ENCODE results near the gene ME3.

The ME3 gene

DNA sequence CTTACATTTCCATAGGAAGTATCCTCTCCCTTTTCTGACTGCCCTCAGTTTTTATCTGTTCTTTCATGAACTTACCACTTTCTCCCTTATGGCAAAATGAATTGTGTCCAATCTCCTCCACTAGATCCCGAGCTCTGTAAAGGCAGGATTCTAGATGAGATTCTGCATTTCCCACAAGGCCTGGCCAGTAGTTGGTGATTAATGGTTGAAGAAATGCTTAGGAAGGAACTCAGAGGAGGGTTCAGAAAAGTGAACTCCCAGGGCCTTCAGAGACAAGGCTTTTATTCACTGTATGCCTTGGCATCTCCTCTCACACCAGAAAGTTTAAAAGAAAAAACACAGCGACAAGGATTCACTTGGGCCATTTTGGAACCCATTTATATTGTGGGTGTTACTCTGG is 231.6 kb downstream of the ME3 start:
- Histone ChIP-seq H3K27me3 (ENCODE audit: control insufficient read depth in 3 of 3, insufficient read depth in 3 of 3, low read depth in 1 of 3, low read length in 3 of 3) (no peaks in the 10 kb centered on the region), H3K14ac (ENCODE audit: low read length) (no peak overlapping the region), H3K4me3 (ENCODE audit: low read length in 2 of 2) (no peak overlapping the region), H3K4me2 (ENCODE audit: insufficient read depth, low read length, poor library complexity, severe bottlenecking) (no peak overlapping the region), H4K91ac (ENCODE audit: low read depth, low read length, poor library complexity) (no peak overlapping the region), H3K9ac (ENCODE audit: low read depth, low read length, poor library complexity) (no peak overlapping the region), H3K4me1 (ENCODE audit: control insufficient read depth in 2 of 2, insufficient read depth in 1 of 2, low read depth in 1 of 2, low read length in 2 of 2) (no peaks in the 10 kb centered on the region), H2AK5ac (ENCODE audit: low read depth, low read length) (no peak overlapping the region), H2BK12ac (ENCODE audit: low read length) (no peak overlapping the region), H3K9me3 (replicated peaks in 1 of 2; ENCODE audit: control insufficient read depth in 2 of 2, insufficient read depth in 1 of 2, low read depth in 1 of 2, low read length in 2 of 2) (no peaks in the 10 kb centered on the region), H2BK15ac (ENCODE audit: low read length) (no peak overlapping the region), H3K4ac (ENCODE audit: low read length) (no peak overlapping the region), H3K36me3 (replicated peaks in 1 of 2; ENCODE audit: control insufficient read depth in 2 of 2, insufficient read depth in 2 of 2, low read length in 2 of 2) (peaks cover 0 to 30% of the 10 kb centered on the region in 2 donors), H2AFZ (ENCODE audit: low read length) (peak overlapping the region; percentile 2), H4K8ac (ENCODE audit: low read depth, low read length) (no peak overlapping the region), H2BK120ac (ENCODE audit: low read depth, low read length) (no peak overlapping the region), H3K18ac (ENCODE audit: low read length) (no peak overlapping the region), H3K27ac (replicated peaks; ENCODE audit: low read length) (no peak overlapping the region), H2BK5ac (ENCODE audit: low read length) (no peak overlapping the region), H3K23ac (ENCODE audit: low read depth, low read length, poor library complexity) (no peak overlapping the region), H3K79me1 (ENCODE audit: low read depth, low read length) (peaks cover 1% of the 10 kb centered on the region)
- no CpG with 5 or more reads among the region's 2 CpGs for WGBS, 2 donors (ENCODE audit: extremely low coverage in 2 of 2, insufficient read length in 2 of 2, insufficient replicate concordance in 1 of 2)
- no peak for DNase-seq (ENCODE audit: low spot score)

DNA sequence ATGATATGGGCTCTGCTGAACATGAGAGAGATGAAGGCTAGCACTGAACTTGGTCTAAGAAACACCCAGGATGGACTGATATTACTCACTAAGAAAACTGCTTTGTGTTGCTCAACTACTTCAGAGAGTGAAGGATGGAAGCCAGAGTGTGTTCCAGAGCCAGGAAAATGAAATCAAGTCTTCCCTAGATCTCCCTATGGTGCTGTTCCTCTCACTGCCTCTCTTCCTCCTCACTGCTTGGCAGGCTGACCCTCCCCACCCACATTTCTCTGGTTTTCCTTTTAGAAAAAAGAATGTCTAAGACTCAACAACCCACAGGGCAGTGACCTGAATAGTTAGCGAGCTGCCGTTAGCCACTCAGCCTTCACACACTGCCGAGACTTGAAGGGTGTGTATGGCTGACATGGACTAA is 232.1 kb downstream of the ME3 start:
- no peak overlapping the region for H3K4ac ChIP-seq (ENCODE audit: low read length)
- H3K4me1 ChIP-seq (ENCODE audit: control insufficient read depth in 2 of 2, insufficient read depth in 1 of 2, low read depth in 1 of 2, low read length in 2 of 2): no peaks in the 10 kb centered on the region
- no peak overlapping the region for H3K14ac ChIP-seq (ENCODE audit: low read length)
- H3K36me3 ChIP-seq (replicated peaks in 1 of 2; ENCODE audit: control insufficient read depth in 2 of 2, insufficient read depth in 2 of 2, low read length in 2 of 2): peaks cover 0 to 30% of the 10 kb centered on the region in 2 donors
- H4K8ac ChIP-seq (ENCODE audit: low read depth, low read length): no peak overlapping the region
- H4K91ac ChIP-seq (ENCODE audit: low read depth, low read length, poor library complexity): no peak overlapping the region
- no peak overlapping the region for H3K9ac ChIP-seq (ENCODE audit: low read depth, low read length, poor library complexity)
- H3K27me3 ChIP-seq (ENCODE audit: control insufficient read depth in 3 of 3, insufficient read depth in 3 of 3, low read depth in 1 of 3, low read length in 3 of 3): no peaks in the 10 kb centered on the region
- no peak overlapping the region for H3K4me2 ChIP-seq (ENCODE audit: insufficient read depth, low read length, poor library complexity, severe bottlenecking)
- DNase-seq (ENCODE audit: low spot score): no peak
- H3K79me1 ChIP-seq (ENCODE audit: low read depth, low read length): peaks cover 1% of the 10 kb centered on the region
- WGBS, 2 donors (ENCODE audit: extremely low coverage in 2 of 2, insufficient read length in 2 of 2, insufficient replicate concordance in 1 of 2): no CpG with 5 or more reads among the region's 3 CpGs
- no peak overlapping the region for H2BK120ac ChIP-seq (ENCODE audit: low read depth, low read length)
- H3K18ac ChIP-seq (ENCODE audit: low read length): no peak overlapping the region
- no peak overlapping the region for H2BK5ac ChIP-seq (ENCODE audit: low read length)
- H2BK15ac ChIP-seq (ENCODE audit: low read length): no peak overlapping the region
- H3K27ac ChIP-seq (replicated peaks; ENCODE audit: low read length): no peak overlapping the region
- H3K4me3 ChIP-seq (ENCODE audit: low read length in 2 of 2): no peak overlapping the region
- no peak overlapping the region for H2BK12ac ChIP-seq (ENCODE audit: low read length)
- no peaks in the 10 kb centered on the region for H3K9me3 ChIP-seq (replicated peaks in 1 of 2; ENCODE audit: control insufficient read depth in 2 of 2, insufficient read depth in 1 of 2, low read depth in 1 of 2, low read length in 2 of 2)
- H3K23ac ChIP-seq (ENCODE audit: low read depth, low read length, poor library complexity): no peak overlapping the region
- H2AK5ac ChIP-seq (ENCODE audit: low read depth, low read length): no peak overlapping the region
- peak overlapping the region; percentile 2 for H2AFZ ChIP-seq (ENCODE audit: low read length)

DNA sequence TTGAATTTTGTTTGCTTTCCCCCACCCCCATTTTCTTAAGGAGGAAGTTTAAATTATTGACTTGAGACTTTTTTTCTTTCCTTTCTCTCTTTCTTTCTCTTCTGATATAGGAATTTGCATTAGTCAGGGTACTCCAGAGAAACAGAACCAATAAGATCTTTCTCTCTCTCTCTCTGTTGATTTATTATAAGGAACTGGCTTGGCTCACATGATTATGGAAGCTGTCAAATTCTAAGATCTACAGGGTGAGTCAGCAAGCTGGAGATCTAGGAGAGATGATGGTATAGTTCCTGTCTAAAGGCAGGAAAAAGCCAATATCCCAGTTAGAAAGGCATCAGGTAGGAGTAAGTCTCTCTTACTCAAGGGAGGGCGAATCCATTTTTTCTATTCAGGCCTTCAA is 233.7 kb downstream of the ME3 start:
- H3K18ac ChIP-seq (ENCODE audit: low read length): no peak overlapping the region
- peaks cover 0 to 18% of the 10 kb centered on the region in 2 donors for H3K36me3 ChIP-seq (replicated peaks in 1 of 2; ENCODE audit: control insufficient read depth in 2 of 2, insufficient read depth in 2 of 2, low read length in 2 of 2)
- H3K14ac ChIP-seq (ENCODE audit: low read length): no peak overlapping the region
- no peak overlapping the region for H3K4me3 ChIP-seq (ENCODE audit: low read length in 2 of 2)
- no peak overlapping the region for H2AK5ac ChIP-seq (ENCODE audit: low read depth, low read length)
- H2BK120ac ChIP-seq (ENCODE audit: low read depth, low read length): no peak overlapping the region
- DNase-seq (ENCODE audit: low spot score): no peak
- H3K27ac ChIP-seq (replicated peaks; ENCODE audit: low read length): no peak overlapping the region
- H3K9me3 ChIP-seq (replicated peaks in 1 of 2; ENCODE audit: control insufficient read depth in 2 of 2, insufficient read depth in 1 of 2, low read depth in 1 of 2, low read length in 2 of 2): no peaks in the 10 kb centered on the region
- no CpG with 5 or more reads among the region's 1 CpG for WGBS, 2 donors (ENCODE audit: extremely low coverage in 2 of 2, insufficient read length in 2 of 2, insufficient replicate concordance in 1 of 2)
- no peak overlapping the region for H2BK12ac ChIP-seq (ENCODE audit: low read length)
- H3K79me1 ChIP-seq (ENCODE audit: low read depth, low read length): no peaks in the 10 kb centered on the region
- H3K4ac ChIP-seq (ENCODE audit: low read length): no peak overlapping the region
- H2BK5ac ChIP-seq (ENCODE audit: low read length): no peak overlapping the region
- no peak overlapping the region for H4K91ac ChIP-seq (ENCODE audit: low read depth, low read length, poor library complexity)
- H3K9ac ChIP-seq (ENCODE audit: low read depth, low read length, poor library complexity): no peak overlapping the region
- H2AFZ ChIP-seq (ENCODE audit: low read length): no peak overlapping the region
- H2BK15ac ChIP-seq (ENCODE audit: low read length): no peak overlapping the region
- no peak overlapping the region for H3K23ac ChIP-seq (ENCODE audit: low read depth, low read length, poor library complexity)
- H4K8ac ChIP-seq (ENCODE audit: low read depth, low read length): no peak overlapping the region
- H3K27me3 ChIP-seq (ENCODE audit: control insufficient read depth in 3 of 3, insufficient read depth in 3 of 3, low read depth in 1 of 3, low read length in 3 of 3): no peaks in the 10 kb centered on the region
- H3K4me1 ChIP-seq (ENCODE audit: control insufficient read depth in 2 of 2, insufficient read depth in 1 of 2, low read depth in 1 of 2, low read length in 2 of 2): no peaks in the 10 kb centered on the region
- H3K4me2 ChIP-seq (ENCODE audit: insufficient read depth, low read length, poor library complexity, severe bottlenecking): no peak overlapping the region

DNA sequence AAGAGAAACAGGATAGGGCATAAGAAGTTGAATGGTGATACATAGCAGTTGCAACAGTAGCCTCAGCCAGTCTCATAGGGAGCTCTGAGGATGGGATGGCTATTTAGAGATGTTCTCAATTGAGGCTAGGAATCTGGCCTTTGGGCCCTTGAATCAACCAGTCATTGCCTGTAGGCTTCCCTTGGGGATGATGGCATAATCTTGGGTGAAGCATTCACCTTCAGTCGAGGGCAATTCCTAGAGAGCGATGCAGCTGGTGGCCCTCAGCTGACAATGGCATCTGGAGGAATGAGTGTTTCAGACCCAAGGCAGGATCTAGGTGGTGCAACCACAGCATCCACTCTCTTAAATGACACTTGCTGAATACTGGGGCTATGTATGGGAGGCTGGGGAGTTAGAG is 236.7 kb downstream of the ME3 start:
- H4K8ac ChIP-seq (ENCODE audit: low read depth, low read length): no peak overlapping the region
- no peaks in the 10 kb centered on the region for H3K4me1 ChIP-seq (ENCODE audit: control insufficient read depth in 2 of 2, insufficient read depth in 1 of 2, low read depth in 1 of 2, low read length in 2 of 2)
- no peak overlapping the region for H3K4ac ChIP-seq (ENCODE audit: low read length)
- no CpG with 5 or more reads among the region's 2 CpGs for WGBS, 2 donors (ENCODE audit: extremely low coverage in 2 of 2, insufficient read length in 2 of 2, insufficient replicate concordance in 1 of 2)
- H2BK15ac ChIP-seq (ENCODE audit: low read length): no peak overlapping the region
- no peak overlapping the region for H3K9ac ChIP-seq (ENCODE audit: low read depth, low read length, poor library complexity)
- H3K36me3 ChIP-seq (replicated peaks in 1 of 2; ENCODE audit: control insufficient read depth in 2 of 2, insufficient read depth in 2 of 2, low read length in 2 of 2): peaks cover 0 to 10% of the 10 kb centered on the region in 2 donors
- H2AFZ ChIP-seq (ENCODE audit: low read length): no peak overlapping the region
- H4K91ac ChIP-seq (ENCODE audit: low read depth, low read length, poor library complexity): no peak overlapping the region
- no peak overlapping the region for H2AK5ac ChIP-seq (ENCODE audit: low read depth, low read length)
- no peak for DNase-seq (ENCODE audit: low spot score)
- no peaks in the 10 kb centered on the region for H3K27me3 ChIP-seq (ENCODE audit: control insufficient read depth in 3 of 3, insufficient read depth in 3 of 3, low read depth in 1 of 3, low read length in 3 of 3)
- H3K27ac ChIP-seq (replicated peaks; ENCODE audit: low read length): no peak overlapping the region
- H2BK120ac ChIP-seq (ENCODE audit: low read depth, low read length): no peak overlapping the region
- H3K9me3 ChIP-seq (replicated peaks in 1 of 2; ENCODE audit: control insufficient read depth in 2 of 2, insufficient read depth in 1 of 2, low read depth in 1 of 2, low read length in 2 of 2): peaks cover 4 to 10% of the 10 kb centered on the region in 2 donors
- H3K23ac ChIP-seq (ENCODE audit: low read depth, low read length, poor library complexity): no peak overlapping the region
- H3K14ac ChIP-seq (ENCODE audit: low read length): no peak overlapping the region
- H3K18ac ChIP-seq (ENCODE audit: low read length): no peak overlapping the region
- H2BK12ac ChIP-seq (ENCODE audit: low read length): no peak overlapping the region
- H3K79me1 ChIP-seq (ENCODE audit: low read depth, low read length): no peaks in the 10 kb centered on the region
- no peak overlapping the region for H3K4me2 ChIP-seq (ENCODE audit: insufficient read depth, low read length, poor library complexity, severe bottlenecking)
- H3K4me3 ChIP-seq (ENCODE audit: low read length in 2 of 2): no peak overlapping the region
- no peak overlapping the region for H2BK5ac ChIP-seq (ENCODE audit: low read length)

Data from neuronal stem cell (in vitro differentiated cells).